Muscle layer of duodenum (tissue), 2 donors: Measurements from ENCODE around the gene IGF2R.

Experiments
- H3K27ac ChIP-seq: one replicate; pipeline ENCODE4 v1.7.0; 2013; ENCODE audit warnings: mild to moderate bottlenecking, low read length
- H3K27me3 ChIP-seq: one replicate; pipeline ENCODE4 v1.7.0; 2013; ENCODE audit warnings: low read depth, mild to moderate bottlenecking, control low read depth, low read length
- H3K36me3 ChIP-seq, 2 donors: one replicate each; pipeline ENCODE4 v1.7.0; 2013; ENCODE audit warnings: low read length in 2 of 2, control low read depth in 1 of 2, mild to moderate bottlenecking in 1 of 2; ENCODE audit not compliant: insufficient read depth in 2 of 2, control insufficient read depth in 1 of 2
- H3K4me1 ChIP-seq, 2 donors: one replicate each; pipeline ENCODE4 v1.7.0; 2013; ENCODE audit warnings: low read length in 2 of 2, mild to moderate bottlenecking in 2 of 2, control low read depth in 1 of 2, moderate library complexity in 1 of 2; ENCODE audit not compliant: insufficient read depth in 2 of 2, control insufficient read depth in 1 of 2
- H3K4me3 ChIP-seq, 2 donors: one replicate each; pipeline ENCODE4 v1.7.0; 2013; ENCODE audit warnings: low read length in 2 of 2, low read depth in 1 of 2, mild to moderate bottlenecking in 1 of 2
- H3K9me3 ChIP-seq, 2 donors: one replicate each; pipeline ENCODE4 v1.7.0; 2013; ENCODE audit warnings: low read length in 2 of 2, control low read depth in 1 of 2, mild to moderate bottlenecking in 1 of 2; ENCODE audit not compliant: control insufficient read depth in 1 of 2
- donor health status: healthy.

IGF2R gene

DNA sequence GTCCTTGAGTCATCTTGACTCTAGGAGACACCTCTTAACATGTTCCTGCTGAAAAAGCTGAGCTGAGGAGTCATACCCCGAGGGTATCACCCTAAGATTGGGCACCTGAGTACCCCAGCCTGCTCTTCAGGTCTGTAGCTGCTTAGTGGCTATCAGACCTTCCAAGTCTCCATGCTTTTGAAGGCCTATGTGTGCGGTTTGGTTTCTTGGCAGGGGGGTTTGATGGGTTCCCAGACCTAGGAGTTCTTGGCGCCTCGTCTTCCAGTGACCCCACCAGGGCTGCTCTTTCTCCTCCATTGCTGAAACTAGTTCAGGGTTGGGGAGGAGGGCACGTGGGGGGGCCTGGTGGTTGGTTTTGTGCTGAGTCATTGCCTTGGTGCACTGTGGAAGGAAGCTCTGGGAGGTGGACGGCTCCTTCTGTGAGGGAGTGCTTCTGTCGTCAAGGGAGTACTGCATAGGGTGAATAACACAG is 20.1 kb downstream of the IGF2R start:
- H3K36me3 ChIP-seq, result peaks cover 0 to 4% of the 10 kb centered on the region in 2 donors
- no peak overlapping the region for H3K27ac ChIP-seq
- H3K4me3 ChIP-seq, result no peak overlapping the region
- no peaks in the 10 kb centered on the region for H3K9me3 ChIP-seq
- peaks cover 17 to 19% of the 10 kb centered on the region in 2 donors for H3K4me1 ChIP-seq
- no peaks in the 10 kb centered on the region for H3K27me3 ChIP-seq

DNA sequence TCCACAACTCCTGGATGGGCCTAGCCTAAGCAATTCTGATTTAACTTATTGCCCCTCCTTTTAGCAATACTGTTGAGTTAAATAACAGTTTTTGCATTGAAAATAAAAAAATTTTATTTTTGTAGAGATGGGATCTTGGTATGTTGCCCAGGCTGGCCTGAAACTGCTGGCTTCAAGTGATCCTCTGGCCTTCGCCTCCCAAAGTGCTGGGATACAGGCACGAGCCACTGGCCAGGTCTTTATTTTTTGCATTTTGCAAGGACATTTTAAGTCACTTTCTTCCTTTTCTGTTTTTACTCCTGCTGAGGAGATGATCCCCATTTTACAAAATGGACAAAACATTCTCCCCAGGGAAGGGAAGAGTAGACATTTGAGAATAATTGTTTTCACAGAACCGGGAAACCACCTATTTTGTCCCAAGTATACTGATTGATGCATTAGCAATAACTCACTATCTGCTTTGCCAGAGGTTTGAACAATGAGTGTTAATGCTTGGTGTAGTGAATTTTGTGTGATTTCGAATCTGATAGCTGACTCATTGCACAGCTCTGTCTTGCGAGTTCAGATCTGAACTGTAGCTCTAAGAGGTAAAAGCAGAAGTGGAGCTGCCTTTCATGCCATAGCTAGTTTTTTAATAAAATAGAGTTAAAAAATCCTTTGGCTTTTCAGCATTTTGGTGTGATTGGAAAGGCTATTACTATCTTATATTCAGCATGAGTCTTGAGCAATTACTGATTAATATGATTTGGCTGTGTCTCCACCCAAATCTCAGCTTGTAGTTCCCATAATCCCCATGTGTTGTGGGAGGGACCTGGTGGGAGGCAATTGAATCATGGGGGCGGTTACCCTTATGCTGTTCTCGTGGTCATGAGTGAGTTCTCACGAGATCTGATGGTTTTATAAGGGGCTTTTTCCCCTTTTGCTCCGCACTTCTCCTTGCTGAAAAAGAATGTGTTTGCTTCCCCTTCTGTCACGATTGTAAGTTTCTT is 20.9 kb downstream of the IGF2R start:
- Histone ChIP-seq H3K27ac (no peak overlapping the region), H3K27me3 (no peaks in the 10 kb centered on the region), H3K9me3 (no peaks in the 10 kb centered on the region), H3K36me3 (peaks cover 0 to 4% of the 10 kb centered on the region in 2 donors), H3K4me3 (no peak overlapping the region), H3K4me1 (peaks cover 12 to 13% of the 10 kb centered on the region in 2 donors)

DNA sequence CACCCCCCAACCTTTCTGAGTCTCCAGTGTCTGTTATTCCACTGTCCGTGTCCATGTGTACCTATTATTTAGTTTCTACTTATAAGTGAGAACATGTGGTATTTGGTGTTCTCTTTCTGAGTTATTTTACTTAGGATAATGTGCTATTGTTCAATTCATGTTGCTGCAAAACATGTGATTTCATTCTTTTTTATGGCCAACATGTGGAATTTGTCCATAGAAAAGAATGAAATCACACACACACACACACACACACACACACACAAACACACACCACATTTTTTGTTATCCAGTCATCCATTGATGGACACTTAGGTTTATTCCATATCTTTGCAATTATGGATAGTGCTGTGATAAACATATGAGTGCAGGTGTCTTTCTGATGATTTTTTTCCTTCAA is 23.5 kb downstream of the IGF2R start:
- Histone ChIP-seq H3K27me3 (no peaks in the 10 kb centered on the region), H3K9me3 (no peaks in the 10 kb centered on the region), H3K36me3 (peaks cover 0 to 4% of the 10 kb centered on the region in 2 donors), H3K27ac (no peak overlapping the region), H3K4me3 (no peak overlapping the region), H3K4me1 (peaks cover 12 to 13% of the 10 kb centered on the region in 2 donors)

DNA sequence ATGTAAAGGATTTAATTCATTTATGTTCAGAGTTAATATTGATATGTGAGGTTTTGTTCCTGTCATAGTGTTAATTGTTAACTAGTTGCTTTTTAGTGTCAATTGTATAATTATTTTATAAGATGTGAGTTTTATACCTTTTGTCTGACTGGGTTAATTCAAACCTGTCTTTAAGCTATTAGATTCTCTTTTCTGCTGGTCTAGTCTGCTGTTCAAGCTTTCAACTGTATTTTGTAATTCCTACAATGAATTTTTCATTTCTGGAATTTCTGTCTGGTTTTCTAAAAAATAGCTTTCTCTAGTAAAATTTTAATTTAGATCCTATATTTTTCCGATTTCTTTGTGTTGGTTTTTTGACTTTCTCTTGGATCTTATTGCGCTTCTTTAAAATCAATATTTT is 26.5 kb downstream of the IGF2R start:
- no peak overlapping the region for H3K4me3 ChIP-seq
- H3K36me3 ChIP-seq, result peaks cover 0 to 11% of the 10 kb centered on the region in 2 donors
- no peaks in the 10 kb centered on the region for H3K9me3 ChIP-seq
- no peak overlapping the region for H3K27ac ChIP-seq
- H3K4me1 ChIP-seq, result no peaks in the 10 kb centered on the region
- no peaks in the 10 kb centered on the region for H3K27me3 ChIP-seq

DNA sequence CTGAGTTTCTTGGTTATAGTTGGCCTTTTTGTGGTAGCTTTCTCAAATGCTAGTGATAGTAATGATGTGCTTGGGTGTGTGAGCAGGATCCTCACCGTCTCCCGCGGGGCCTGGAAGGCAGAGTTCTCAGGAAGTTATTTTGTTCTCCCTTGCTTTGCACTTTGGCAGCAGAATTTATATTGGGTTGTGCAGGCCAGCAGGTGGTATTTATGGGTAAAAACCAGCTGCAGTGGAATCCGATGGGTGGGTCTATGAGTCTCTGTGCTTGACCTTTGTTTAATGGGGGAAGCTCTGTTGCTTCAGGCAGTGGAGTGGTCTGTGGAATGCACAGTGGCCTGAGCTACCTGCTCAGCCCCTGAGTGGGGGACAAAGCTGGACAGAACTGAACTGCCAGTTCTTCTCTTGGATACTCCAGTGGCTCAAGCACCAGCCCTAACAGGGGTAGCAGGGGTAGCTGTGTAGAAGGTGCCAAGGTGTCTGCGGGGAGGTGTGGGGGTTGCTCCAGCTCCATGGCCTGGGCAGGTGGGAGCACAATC is 27.3 kb downstream of the IGF2R start:
- no peak overlapping the region for H3K27ac ChIP-seq
- no peak overlapping the region for H3K4me3 ChIP-seq
- no peaks in the 10 kb centered on the region for H3K4me1 ChIP-seq
- no peaks in the 10 kb centered on the region for H3K27me3 ChIP-seq
- H3K36me3 ChIP-seq, result peaks cover 0 to 11% of the 10 kb centered on the region in 2 donors
- H3K9me3 ChIP-seq, result no peaks in the 10 kb centered on the region

DNA sequence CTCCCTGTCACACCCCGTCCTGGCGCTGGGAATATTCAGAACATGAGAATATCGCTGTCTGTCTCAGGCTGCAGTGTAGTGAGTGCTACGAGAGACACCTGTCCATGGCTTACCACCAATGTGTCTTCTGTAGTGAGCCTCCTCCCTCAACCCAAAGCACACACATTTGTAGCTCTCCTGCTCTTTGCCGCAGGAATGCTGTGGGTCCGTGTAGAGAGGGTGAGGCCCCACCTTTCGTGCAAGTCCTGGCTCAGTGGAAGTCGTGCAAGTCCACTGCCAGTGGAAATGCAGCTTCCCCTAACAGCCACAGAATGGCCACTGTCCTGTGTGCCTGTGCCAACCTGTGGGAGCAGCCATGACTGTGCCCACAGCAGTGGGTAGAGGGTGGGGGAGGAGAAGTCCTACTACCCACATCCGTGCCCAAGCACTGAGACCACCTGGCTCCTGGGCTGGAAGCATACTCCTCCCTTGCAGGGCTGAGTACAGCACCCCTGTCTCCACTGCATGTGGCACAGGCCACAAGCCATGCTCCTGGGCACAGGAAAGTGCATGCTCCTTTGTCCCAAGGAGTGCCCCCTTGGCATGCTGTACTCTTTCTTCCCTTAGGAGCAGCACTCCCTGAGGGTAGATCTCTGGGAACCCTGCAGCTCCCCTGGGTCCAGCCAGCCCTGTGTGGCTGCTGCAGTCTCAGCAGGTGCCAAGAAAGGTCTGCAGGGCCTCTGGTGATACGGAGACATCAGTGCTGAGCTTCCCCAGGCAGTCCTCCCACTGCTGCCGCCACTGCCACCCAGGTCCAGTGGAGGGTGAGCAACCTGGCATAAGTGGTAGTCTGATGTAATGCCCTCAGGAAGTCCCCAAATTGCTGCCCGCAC is 28.0 kb downstream of the IGF2R start:
- Histone ChIP-seq H3K9me3 (no peaks in the 10 kb centered on the region), H3K36me3 (peaks cover 0 to 8% of the 10 kb centered on the region in 2 donors), H3K4me1 (no peaks in the 10 kb centered on the region), H3K4me3 (no peak overlapping the region), H3K27ac (no peak overlapping the region), H3K27me3 (no peaks in the 10 kb centered on the region)

DNA sequence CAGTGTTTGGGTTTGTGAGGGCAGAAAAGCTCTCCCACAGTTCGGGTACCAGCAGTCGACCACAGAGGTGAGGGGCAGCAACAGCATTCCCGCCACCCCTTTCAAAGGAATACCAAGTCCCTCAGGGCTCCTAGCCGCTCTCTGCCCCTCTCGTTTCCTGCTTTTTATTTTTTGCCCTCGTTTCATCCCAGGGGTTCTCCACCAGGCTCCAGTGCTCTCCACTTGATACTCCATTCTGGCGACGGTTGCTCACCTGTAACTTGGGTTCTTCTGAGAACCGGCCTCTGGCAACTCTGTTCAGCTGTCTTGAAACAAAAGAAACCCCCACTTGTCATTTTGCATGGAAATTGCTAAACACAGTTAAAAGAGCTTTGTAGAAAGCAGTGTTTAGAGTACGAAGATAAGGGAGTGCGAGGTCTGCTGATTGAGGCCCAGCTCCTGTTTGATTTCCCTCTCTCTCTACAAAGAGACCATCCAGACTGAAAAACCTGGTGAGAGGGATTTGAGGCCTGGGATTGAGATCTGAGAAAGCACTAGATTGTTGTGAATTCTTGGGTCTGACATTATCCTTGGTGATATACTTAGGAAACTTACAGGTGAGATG is 28.7 kb downstream of the IGF2R start:
- Histone ChIP-seq H3K9me3 (no peaks in the 10 kb centered on the region), H3K4me3 (no peak overlapping the region), H3K4me1 (no peaks in the 10 kb centered on the region), H3K36me3 (peaks cover 0 to 7% of the 10 kb centered on the region in 2 donors), H3K27me3 (no peaks in the 10 kb centered on the region), H3K27ac (no peak overlapping the region)

DNA sequence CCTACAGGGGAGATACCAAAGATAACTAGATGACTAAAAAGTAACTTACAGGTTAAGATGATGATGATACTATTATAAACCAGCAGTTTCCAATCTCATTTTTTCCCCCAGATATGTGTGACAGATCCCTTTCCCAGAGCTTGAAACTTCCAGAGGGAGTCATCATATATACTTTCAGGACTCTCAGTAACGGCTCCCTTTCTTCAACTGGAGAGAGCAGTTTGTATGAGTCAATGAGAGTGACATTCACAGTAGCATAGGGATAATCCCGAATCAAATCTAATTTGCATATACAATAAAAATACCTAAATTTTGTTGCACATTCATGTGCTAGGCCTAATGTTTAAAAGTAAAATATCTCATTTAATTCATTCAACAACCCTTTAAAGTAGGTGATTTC is 29.7 kb downstream of the IGF2R start:
- Histone ChIP-seq H3K27ac (no peak overlapping the region), H3K36me3 (peaks cover 0 to 7% of the 10 kb centered on the region in 2 donors), H3K9me3 (no peaks in the 10 kb centered on the region), H3K27me3 (no peaks in the 10 kb centered on the region), H3K4me3 (no peak overlapping the region), H3K4me1 (no peaks in the 10 kb centered on the region)

DNA sequence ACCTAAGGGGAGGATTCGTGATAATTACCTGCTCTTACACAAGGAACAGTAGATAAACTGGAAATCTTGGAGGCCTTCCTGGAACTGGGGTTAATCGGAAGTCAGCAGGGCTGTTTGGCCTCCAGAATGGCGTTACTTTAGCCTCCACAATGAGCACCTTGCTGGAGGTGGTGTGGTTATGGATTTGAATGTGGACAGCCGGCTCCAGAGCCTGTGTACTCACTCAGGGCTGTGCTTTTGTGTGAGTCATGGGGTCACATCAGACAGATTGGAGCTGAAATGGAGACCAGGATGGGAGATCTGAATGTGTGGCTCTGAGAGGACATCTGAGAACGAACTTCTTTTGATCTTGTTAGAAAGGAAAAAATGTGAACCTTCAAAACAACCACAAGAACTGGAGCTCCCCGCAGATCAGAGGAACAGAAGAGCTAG is 30.4 kb downstream of the IGF2R start:
- peaks cover 0 to 7% of the 10 kb centered on the region in 2 donors for H3K36me3 ChIP-seq
- H3K27ac ChIP-seq, result no peak overlapping the region
- no peak overlapping the region for H3K4me3 ChIP-seq
- no peaks in the 10 kb centered on the region for H3K27me3 ChIP-seq
- no peaks in the 10 kb centered on the region for H3K4me1 ChIP-seq
- no peaks in the 10 kb centered on the region for H3K9me3 ChIP-seq

DNA sequence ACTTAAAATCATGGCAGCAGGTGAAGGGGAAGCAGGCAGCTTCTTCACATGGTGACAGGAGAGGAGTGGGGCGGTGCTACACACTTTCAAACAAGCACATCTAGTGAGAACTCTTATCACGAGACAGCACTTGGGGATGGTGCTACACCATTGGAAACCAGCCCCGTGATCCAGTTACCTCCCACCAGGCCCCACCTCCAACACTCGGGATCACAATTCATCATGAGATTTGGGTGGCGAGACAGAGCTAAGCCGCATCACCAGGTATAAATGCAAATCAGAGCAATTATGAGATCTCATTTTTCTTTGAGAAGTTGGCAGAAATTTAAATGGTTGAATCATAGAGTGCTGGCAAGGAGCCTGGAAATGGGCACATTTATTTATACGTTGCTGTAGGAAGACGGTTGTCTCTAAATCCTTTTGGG is 31.4 kb downstream of the IGF2R start:
- H3K27ac ChIP-seq, result no peak overlapping the region
- no peaks in the 10 kb centered on the region for H3K9me3 ChIP-seq
- H3K27me3 ChIP-seq, result no peaks in the 10 kb centered on the region
- H3K4me3 ChIP-seq, result no peak overlapping the region
- peaks cover 0 to 7% of the 10 kb centered on the region in 2 donors for H3K36me3 ChIP-seq
- no peaks in the 10 kb centered on the region for H3K4me1 ChIP-seq
